Measurements from ENCODE around the gene CYP4A22.

CYP4A22 gene

GRCh38 chr1:47182676-47183235 lies 45.5 kb downstream of the CYP4A22 start:
- Histone ChIP-seq H3K36me3 (no peaks in the 10 kb centered on the region), H3K9me3 (no peaks in the 10 kb centered on the region), H3K27me3 (no peaks in the 10 kb centered on the region), H3K4me3 (ENCODE audit: low read depth, low read length) (no peak overlapping the region), H3K4me1 (no peaks in the 10 kb centered on the region)
- DNase-seq = no peak
- TF ChIP-seq, protein P1, sequence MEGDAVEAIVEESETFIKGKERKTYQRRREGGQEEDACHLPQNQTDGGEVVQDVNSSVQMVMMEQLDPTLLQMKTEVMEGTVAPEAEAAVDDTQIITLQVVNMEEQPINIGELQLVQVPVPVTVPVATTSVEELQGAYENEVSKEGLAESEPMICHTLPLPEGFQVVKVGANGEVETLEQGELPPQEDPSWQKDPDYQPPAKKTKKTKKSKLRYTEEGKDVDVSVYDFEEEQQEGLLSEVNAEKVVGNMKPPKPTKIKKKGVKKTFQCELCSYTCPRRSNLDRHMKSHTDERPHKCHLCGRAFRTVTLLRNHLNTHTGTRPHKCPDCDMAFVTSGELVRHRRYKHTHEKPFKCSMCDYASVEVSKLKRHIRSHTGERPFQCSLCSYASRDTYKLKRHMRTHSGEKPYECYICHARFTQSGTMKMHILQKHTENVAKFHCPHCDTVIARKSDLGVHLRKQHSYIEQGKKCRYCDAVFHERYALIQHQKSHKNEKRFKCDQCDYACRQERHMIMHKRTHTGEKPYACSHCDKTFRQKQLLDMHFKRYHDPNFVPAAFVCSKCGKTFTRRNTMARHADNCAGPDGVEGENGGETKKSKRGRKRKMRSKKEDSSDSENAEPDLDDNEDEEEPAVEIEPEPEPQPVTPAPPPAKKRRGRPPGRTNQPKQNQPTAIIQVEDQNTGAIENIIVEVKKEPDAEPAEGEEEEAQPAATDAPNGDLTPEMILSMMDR (IDR thresholded peaks at IDR 0.05; ENCODE audit: low read depth, low read length) = no peak

DNA sequence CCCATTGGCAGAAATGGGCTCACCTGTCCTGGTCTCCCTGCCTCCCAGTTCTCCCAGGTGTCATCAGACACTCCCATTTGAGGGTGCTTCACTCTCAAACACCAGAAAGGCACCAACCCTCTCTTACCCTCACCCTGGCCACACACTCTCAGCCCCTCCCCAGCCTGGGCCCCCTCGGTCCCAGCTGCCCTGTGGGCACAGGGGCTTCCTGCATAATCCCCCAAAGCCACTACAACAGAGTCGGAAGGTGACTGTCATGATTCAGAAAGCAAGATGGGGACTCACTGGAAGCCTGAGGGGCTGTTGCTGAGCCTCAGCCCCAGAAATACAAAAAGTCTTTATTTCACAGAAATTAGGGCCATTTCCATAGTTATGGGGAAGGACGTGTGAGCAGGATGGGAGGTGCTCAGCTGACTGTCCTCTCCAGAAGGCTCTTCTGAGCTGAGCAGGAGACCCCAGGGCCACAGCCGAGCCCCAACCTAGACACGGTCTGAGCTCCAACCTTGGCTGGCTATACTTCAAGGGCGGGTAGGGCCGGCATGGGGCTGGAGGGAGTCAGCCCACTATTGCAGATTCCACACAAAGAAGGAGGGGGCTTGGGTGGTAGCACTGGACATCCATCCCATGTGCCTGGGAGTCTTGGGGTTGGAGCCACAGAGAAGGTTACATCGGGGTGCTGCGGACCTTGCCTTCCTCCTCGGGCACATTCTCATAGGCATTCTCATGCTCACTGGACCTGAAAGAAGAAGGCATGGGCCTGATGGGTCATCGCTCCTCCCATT lies 46.3 kb downstream of the CYP4A22 start:
- Histone ChIP-seq H3K4me3 (ENCODE audit: low read depth, low read length) (no peak overlapping the region), H3K36me3 (no peaks in the 10 kb centered on the region), H3K9me3 (no peaks in the 10 kb centered on the region), H3K27me3 (no peaks in the 10 kb centered on the region), H3K4me1 (no peaks in the 10 kb centered on the region)
- TF ChIP-seq, protein P1 (IDR thresholded peaks at IDR 0.05; ENCODE audit: low read depth, low read length) = no peak
- DNase-seq = no peak

GRCh38 chr1:47184090-47184821 lies 47.0 kb downstream of the CYP4A22 start:
- no peaks in the 10 kb centered on the region for H3K4me1 ChIP-seq
- TF ChIP-seq, protein P1 (IDR thresholded peaks at IDR 0.05; ENCODE audit: low read depth, low read length) = no peak

DNA sequence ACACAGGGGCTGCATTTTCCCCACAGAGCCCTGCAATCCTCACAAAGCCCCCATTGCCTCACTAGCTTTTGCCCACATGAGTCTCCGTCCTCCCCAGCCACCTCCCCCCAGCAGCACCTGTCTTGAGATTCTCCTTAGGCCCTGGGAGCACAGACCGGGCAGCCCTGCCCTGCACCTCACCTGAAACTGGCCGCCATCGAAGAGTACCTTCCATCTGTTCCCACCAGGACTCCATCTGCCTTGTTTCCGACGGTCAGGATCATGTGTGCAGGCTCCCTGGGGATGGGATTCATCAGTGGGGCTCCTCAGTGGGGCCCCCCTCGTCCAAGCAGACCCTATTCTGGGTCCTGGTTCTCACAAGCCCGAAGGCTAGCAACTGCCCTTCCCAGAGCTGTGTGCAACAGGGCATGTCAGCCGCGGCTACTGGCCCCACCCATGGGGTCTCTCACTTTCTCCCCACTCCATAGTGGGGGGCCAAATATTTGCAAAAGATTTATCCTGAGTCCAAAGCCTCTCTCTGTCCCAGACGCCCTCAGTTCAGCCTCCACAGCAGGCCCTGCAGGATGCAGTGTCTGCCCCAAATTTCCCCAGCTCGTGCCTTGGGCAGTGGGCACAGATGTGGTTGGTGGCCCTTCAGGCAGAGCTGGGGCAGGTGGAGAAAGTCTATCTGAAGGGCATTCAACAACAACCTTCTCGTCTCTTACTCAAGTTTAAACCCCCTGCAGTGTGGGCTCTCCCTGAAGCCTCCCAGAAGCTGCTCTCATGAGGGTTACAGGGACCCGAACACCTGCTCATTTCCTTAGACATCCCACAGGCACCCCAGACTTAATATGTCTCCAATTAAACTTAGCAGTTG lies 47.8 kb downstream of the CYP4A22 start:
- TF ChIP-seq, protein P1 (IDR thresholded peaks at IDR 0.05; ENCODE audit: low read depth, low read length) = no peak
- no peaks in the 10 kb centered on the region for H3K36me3 ChIP-seq
- H3K27me3 ChIP-seq = no peaks in the 10 kb centered on the region
- DNase-seq = no peak
- H3K4me1 ChIP-seq = no peaks in the 10 kb centered on the region
- H3K4me3 ChIP-seq (ENCODE audit: low read depth, low read length) = no peak overlapping the region
- no peaks in the 10 kb centered on the region for H3K9me3 ChIP-seq

More at GRCh38 chr1:47184090-47184821, 47.0 kb downstream of the CYP4A22 start:
- Histone ChIP-seq H3K9me3 (no peaks in the 10 kb centered on the region), H3K27me3 (no peaks in the 10 kb centered on the region), H3K4me3 (ENCODE audit: low read depth, low read length) (no peak overlapping the region), H3K36me3 (no peaks in the 10 kb centered on the region)
- DNase-seq = no peak

DNA sequence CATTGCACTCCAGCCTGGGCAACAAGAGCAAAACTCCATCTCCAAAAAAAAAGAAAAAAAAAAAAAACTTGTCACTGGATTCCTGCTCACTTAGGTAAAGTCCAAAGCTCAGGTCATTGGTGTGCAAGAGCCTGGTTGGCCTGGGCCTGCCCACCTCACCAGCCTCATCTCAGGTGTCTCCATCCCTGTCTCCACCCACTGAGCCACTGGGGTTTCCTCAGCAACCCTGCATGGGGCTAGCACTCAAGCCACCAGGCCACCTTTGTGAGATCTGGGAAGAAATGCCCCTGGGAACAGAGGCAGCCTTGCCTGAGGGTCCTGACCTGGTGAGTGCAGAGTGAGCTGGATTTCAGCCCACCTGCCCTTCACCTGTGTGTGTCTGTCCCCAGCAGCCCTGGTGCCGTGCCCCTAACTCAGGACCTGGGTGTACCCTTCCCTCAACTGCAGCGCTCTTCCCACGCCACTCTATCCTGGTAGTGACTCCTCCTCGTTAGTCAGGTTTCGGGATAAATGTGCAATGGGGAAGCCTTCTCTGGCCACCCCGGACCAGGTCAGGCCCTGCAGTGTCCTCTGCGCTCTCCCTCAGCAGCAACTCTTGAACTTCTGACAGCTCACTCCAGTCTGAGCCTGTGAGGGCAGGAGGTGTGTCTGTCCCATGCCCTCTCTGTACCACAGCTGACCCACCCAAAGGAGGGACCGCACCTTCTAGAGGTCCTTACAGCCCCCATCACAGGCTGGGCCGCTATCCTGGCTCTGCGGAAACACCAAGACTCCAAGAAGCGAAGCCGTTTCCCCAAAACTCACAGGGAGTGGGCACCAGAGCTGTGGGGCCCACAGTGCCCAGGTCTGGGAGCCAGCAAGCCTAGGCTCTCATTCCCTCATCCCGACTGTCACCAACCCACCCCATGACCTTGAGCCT lies 49.3 kb downstream of the CYP4A22 start:
- Histone ChIP-seq H3K4me1 (no peaks in the 10 kb centered on the region), H3K36me3 (no peaks in the 10 kb centered on the region), H3K9me3 (no peaks in the 10 kb centered on the region), H3K27me3 (no peaks in the 10 kb centered on the region), H3K4me3 (ENCODE audit: low read depth, low read length) (no peak overlapping the region)
- TF ChIP-seq, protein P1 (IDR thresholded peaks at IDR 0.05; ENCODE audit: low read depth, low read length) = no peak
- no peak for DNase-seq

All from BE2C (cell line).